KBM-7 (cell line): ENCODE measurements around the gene KMT2E.
"Not testable (repeated sequence)": the region's sequence is repeated elsewhere in the genome, so short reads cannot be mapped to it uniquely, and the experiment has no call there.

Experiments used
- DNase-seq: peaks from one replicate; pipeline ENCODE4 v3.0.0-alpha.2; 2015
- in situ Hi-C: fragments of 300-500 bp; cut with MboI; formaldehyde crosslinking; loops from 2 replicates; pipeline ENCODE4 v1.14.3; 2020; ENCODE audit warnings: low sequenced_read_pairs, low pct_unique_long_range_greater_than_20kb, mixed read lengths

The KMT2E gene

GRCh38 chr7:105050493-105050892 lies 36.5 kb downstream of the KMT2E start:
- DNase-seq = no peak
- in situ Hi-C loops = no loop called here

- DNase-seq = not testable (repeated sequence)
Measured at GRCh38 chr7:105050899-105051298, 36.9 kb downstream of the KMT2E start.

GRCh38 chr7:105055084-105055483 lies 41.1 kb downstream of the KMT2E start:
- in situ Hi-C loops = no loop called here
- DNase-seq = no peak

More at GRCh38 chr7:105050899-105051298, 36.9 kb downstream of the KMT2E start:
- in situ Hi-C loops = not testable (repeated sequence)

GRCh38 chr7:105055621-105056020 lies 41.6 kb downstream of the KMT2E start:
- in situ Hi-C loops = no loop called here
- DNase-seq = peak; percentile 16

GRCh38 chr7:105057472-105057871 lies 43.5 kb downstream of the KMT2E start:
- in situ Hi-C loops = no loop called here

GRCh38 chr7:105060437-105060836 lies 46.4 kb downstream of the KMT2E start:
- in situ Hi-C loops = no loop called here

More at GRCh38 chr7:105057472-105057871, 43.5 kb downstream of the KMT2E start:
- no peak for DNase-seq

GRCh38 chr7:105060923-105061322 lies 46.9 kb downstream of the KMT2E start:
- in situ Hi-C loops = no loop called here
- no peak for DNase-seq

More at GRCh38 chr7:105060437-105060836, 46.4 kb downstream of the KMT2E start:
- no peak for DNase-seq

GRCh38 chr7:105065104-105065503 lies 51.1 kb downstream of the KMT2E start:
- in situ Hi-C loops = no loop called here
- DNase-seq = no peak

- DNase-seq = no peak
- in situ Hi-C loops = no loop called here
Measured at GRCh38 chr7:105067691-105068090, 53.7 kb downstream of the KMT2E start.

- in situ Hi-C loops = no loop called here
Measured at GRCh38 chr7:105068886-105069285, 54.9 kb downstream of the KMT2E start.

GRCh38 chr7:105073143-105073542 lies 59.1 kb downstream of the KMT2E start:
- in situ Hi-C loops = no loop called here

More at GRCh38 chr7:105068886-105069285, 54.9 kb downstream of the KMT2E start:
- DNase-seq = no peak

GRCh38 chr7:105079348-105079747 lies 65.3 kb downstream of the KMT2E start:
- no peak for DNase-seq

More at GRCh38 chr7:105073143-105073542, 59.1 kb downstream of the KMT2E start:
- DNase-seq = no peak

GRCh38 chr7:105084581-105084980 lies 70.6 kb downstream of the KMT2E start:
- no peak for DNase-seq
- in situ Hi-C loops = no loop called here

More at GRCh38 chr7:105079348-105079747, 65.3 kb downstream of the KMT2E start:
- in situ Hi-C loops = no loop called here

GRCh38 chr7:105086850-105087249 lies 72.8 kb downstream of the KMT2E start:
- in situ Hi-C loops = no loop called here
- no peak for DNase-seq

- in situ Hi-C loops = no loop called here
- DNase-seq = no peak
Measured at GRCh38 chr7:105087981-105088380, 74.0 kb downstream of the KMT2E start.

- DNase-seq = no peak
- in situ Hi-C loops = no loop called here
Measured at GRCh38 chr7:105088456-105088855, 74.5 kb downstream of the KMT2E start.

GRCh38 chr7:105094966-105095365 lies 81.0 kb downstream of the KMT2E start:
- in situ Hi-C loops = no loop called here

GRCh38 chr7:105096306-105096705 lies 82.3 kb downstream of the KMT2E start:
- in situ Hi-C loops = no loop called here
- no peak for DNase-seq

More at GRCh38 chr7:105094966-105095365, 81.0 kb downstream of the KMT2E start:
- no peak for DNase-seq

GRCh38 chr7:105097619-105098018 lies 83.6 kb downstream of the KMT2E start:
- in situ Hi-C loops = no loop called here
- DNase-seq = no peak

GRCh38 chr7:105098863-105099515 lies 85.0 kb downstream of the KMT2E start:
- in situ Hi-C loops = no loop called here
- no peak for DNase-seq

GRCh38 chr7:105101864-105102263 lies 87.9 kb downstream of the KMT2E start:
- in situ Hi-C loops = no loop called here
- DNase-seq = no peak
